Measurements from ENCODE around the gene CLEC3A.

- no peak for TF ChIP-seq CTCF (IDR thresholded peaks at IDR 0.05)
- no peak for TF ChIP-seq EZH2 (IDR thresholded peaks at IDR 0.05)
- no peak for TF ChIP-seq EZH2phosphoT487 (IDR thresholded peaks at IDR 0.05)
Observed at GRCh38 chr16:78034530-78034929, 12.2 kb downstream of the CLEC3A start.

All from neural progenitor cell (in vitro differentiated cells).